Measurements from ENCODE around the gene SHC4.
"Not testable (repeated sequence)": the region's sequence is repeated elsewhere in the genome, so short reads cannot be mapped to it uniquely, and the experiment has no call there.

SHC4 gene

DNA sequence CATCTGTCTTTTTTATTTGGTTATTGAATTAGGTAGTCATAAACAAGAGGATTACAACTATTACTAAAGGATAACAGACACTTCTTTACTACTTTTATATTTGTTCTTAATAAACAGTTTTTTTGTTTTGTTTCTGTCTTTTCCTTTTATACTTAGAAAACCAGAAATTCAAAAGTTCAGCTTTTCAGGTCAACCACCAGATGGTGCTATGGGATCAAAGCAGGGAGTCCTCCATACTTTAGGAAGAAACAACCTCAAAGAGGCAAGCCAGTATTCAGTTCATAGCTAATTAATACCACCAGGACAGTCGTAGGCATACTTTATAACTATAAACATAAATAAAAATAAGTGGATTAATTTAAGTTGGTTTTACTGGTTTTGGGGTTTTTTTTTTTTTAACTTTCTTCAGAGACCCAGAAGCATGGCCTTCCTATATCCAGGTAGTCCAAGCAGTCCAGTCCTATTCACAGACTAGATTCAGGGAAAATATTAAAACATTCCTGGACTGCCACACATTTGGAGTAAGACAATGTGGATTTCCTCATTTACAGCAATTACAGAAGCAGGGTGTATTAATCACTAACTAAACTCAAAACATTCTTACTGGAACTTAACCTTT lies 101.8 kb downstream of the SHC4 start:
- peak; percentile 79 for TF ChIP-seq CTCF (IDR thresholded peaks at IDR 0.05; ENCODE audit: low read depth, low read length, missing control alignments)
- Histone ChIP-seq H3K4me3 (ENCODE audit: low read depth, low read length) (no peak overlapping the region), H3K27ac (no peak overlapping the region), H3K36me3 (replicated peaks) (no peaks in the 10 kb centered on the region), H3K27me3 (replicated peaks) (no peaks in the 10 kb centered on the region)
- DNase-seq: no peak
- in situ Hi-C loops (cut with HindIII; ENCODE audit: low pct_ligation_motif_present, low sequenced_read_pairs): no loop called here

- Histone ChIP-seq H3K27me3 (replicated peaks) (no peaks in the 10 kb centered on the region), H3K36me3 (replicated peaks) (no peaks in the 10 kb centered on the region), H3K4me3 (ENCODE audit: low read depth, low read length) (no peak overlapping the region), H3K27ac (no peak overlapping the region)
- DNase-seq: no peak
- in situ Hi-C loops (cut with HindIII; ENCODE audit: low pct_ligation_motif_present, low sequenced_read_pairs): no loop called here
- no peak for TF ChIP-seq CTCF (IDR thresholded peaks at IDR 0.05; ENCODE audit: low read depth, low read length, missing control alignments)
These were observed 104.3 kb downstream of the SHC4 start for GRCh38 chr15:48859426-48859825.

GRCh38 chr15:48858401-48858800 lies 105.3 kb downstream of the SHC4 start:
- H3K27ac ChIP-seq: peak overlapping the region; percentile 33
- no peak for TF ChIP-seq CTCF (IDR thresholded peaks at IDR 0.05; ENCODE audit: low read depth, low read length, missing control alignments)
- no peaks in the 10 kb centered on the region for H3K36me3 ChIP-seq (replicated peaks)
- H3K27me3 ChIP-seq (replicated peaks): no peaks in the 10 kb centered on the region
- peak; percentile 45 for DNase-seq
- in situ Hi-C loops (cut with HindIII; ENCODE audit: low pct_ligation_motif_present, low sequenced_read_pairs): no loop called here
- H3K4me3 ChIP-seq (ENCODE audit: low read depth, low read length): no peak overlapping the region

- peak; percentile 44 for DNase-seq
- H3K27me3 ChIP-seq (replicated peaks): no peaks in the 10 kb centered on the region
- no peak overlapping the region for H3K4me3 ChIP-seq (ENCODE audit: low read depth, low read length)
- TF ChIP-seq CTCF (IDR thresholded peaks at IDR 0.05; ENCODE audit: low read depth, low read length, missing control alignments): no peak
- peak overlapping the region; percentile 19 for H3K27ac ChIP-seq
- no peaks in the 10 kb centered on the region for H3K36me3 ChIP-seq (replicated peaks)
- in situ Hi-C loops (cut with HindIII; ENCODE audit: low pct_ligation_motif_present, low sequenced_read_pairs): no loop called here
These were observed 106.8 kb downstream of the SHC4 start for GRCh38 chr15:48856942-48857341.

- DNase-seq: peak; percentile 56
- no peak overlapping the region for H3K4me3 ChIP-seq (ENCODE audit: low read depth, low read length)
- H3K27ac ChIP-seq: peak overlapping the region; percentile 36
- no peaks in the 10 kb centered on the region for H3K27me3 ChIP-seq (replicated peaks)
- in situ Hi-C loops (cut with HindIII; ENCODE audit: low pct_ligation_motif_present, low sequenced_read_pairs): no loop called here
- TF ChIP-seq CTCF (IDR thresholded peaks at IDR 0.05; ENCODE audit: low read depth, low read length, missing control alignments): peak; percentile 70
- no peaks in the 10 kb centered on the region for H3K36me3 ChIP-seq (replicated peaks)
These were observed 107.9 kb downstream of the SHC4 start for GRCh38 chr15:48855501-48856440.

- in situ Hi-C loops (cut with HindIII; ENCODE audit: low pct_ligation_motif_present, low sequenced_read_pairs); H3K27me3 ChIP-seq (replicated peaks); H3K36me3 ChIP-seq (replicated peaks): not testable (repeated sequence)
These were observed 109.3 kb downstream of the SHC4 start for GRCh38 chr15:48854434-48854833.

More at GRCh38 chr15:48854434-48854833, 109.3 kb downstream of the SHC4 start:
- not testable (repeated sequence) for DNase-seq; H3K4me3 ChIP-seq (ENCODE audit: low read depth, low read length); H3K27ac ChIP-seq
